Panc1 (cell line): Measurements from ENCODE around the gene TFAP2A. TPM values are rescaled to one million over a fixed set of nuclear protein-coding genes. Genes with fewer than 3 reads are reported as not detected.

ENCODE experiments used
- ATAC-seq: fragments of 200-7000 bp; cut with Tn5 transposase; 2 replicates; pipeline ENCODE4 v1.9.1; 2020; ENCODE audit warnings: mild to moderate bottlenecking, moderate library complexity
- BruUV-seq: library from RNA; stranded (reverse); fragments of 400-500 nt; replicated peaks from 2 replicates; lab custom pipeline; 2021; lab: Mats Ljungman, UMichigan
- CTCF ChIA-PET: fragments of 300-600 bp; sonication (Branson Sonifier 250); formaldehyde crosslinking; loops from one replicate; lab custom pipeline; 2022; ENCODE audit warnings: antibody characterized with exemption; lab: Charles Lee
- POLR2A ChIA-PET: fragments of 300-600 bp; sonication (Branson Sonifier 250); formaldehyde crosslinking; loops from one replicate; lab custom pipeline; 2022; ENCODE audit warnings: antibody characterized with exemption; lab: Charles Lee
- DNase-seq: peaks from one replicate; pipeline ENCODE4 v3.0.0-alpha.2; 2010; ENCODE audit warnings: low read depth, low spot score
- H3K27ac ChIP-seq: 2 replicates; pipeline ENCODE4 v1.5.1; 2011; ENCODE audit warnings: mild to moderate bottlenecking, low read length, inconsistent platforms
- H3K27me3 ChIP-seq: fragments of 200-500 bp; sonication (Bioruptor generic); 2 replicates; pipeline ENCODE4 v1.6.0; 2014; ENCODE audit warnings: low read length, inconsistent platforms; ENCODE audit not compliant: control insufficient read depth, insufficient read depth
- H3K36me3 ChIP-seq: fragments of 200-500 bp; sonication (Bioruptor generic); 2 replicates; pipeline ENCODE4 v1.5.1; 2014; ENCODE audit warnings: inconsistent platforms, mild to moderate bottlenecking, low read length, moderate library complexity; ENCODE audit not compliant: control insufficient read depth, insufficient read depth
- H3K4me1 ChIP-seq: 2 replicates; pipeline ENCODE4 v1.5.1; 2011; ENCODE audit warnings: inconsistent platforms, mild to moderate bottlenecking, low read length, moderate library complexity; ENCODE audit not compliant: control insufficient read depth, insufficient read depth
- H3K4me3 ChIP-seq, 2 experiments: 2 replicates each; pipeline ENCODE4 v1.5.1; 2011 to 2012; ENCODE audit warnings: low read depth in 2 of 2, low read length in 2 of 2, mild to moderate bottlenecking in 2 of 2, inconsistent platforms in 1 of 2, moderate library complexity in 1 of 2
- H3K9me3 ChIP-seq: fragments of 200-500 bp; sonication (Bioruptor generic); 2 replicates; pipeline ENCODE4 v1.5.1; 2014; ENCODE audit warnings: low read depth, mild to moderate bottlenecking, inconsistent platforms, low read length, moderate library complexity; ENCODE audit not compliant: control insufficient read depth, insufficient read depth
- POLR2AphosphoS5 ChIP-seq: IDR thresholded peaks from 2 replicates; pipeline ENCODE4 v1.6.1; 2012; ENCODE audit warnings: mild to moderate bottlenecking, low read depth, low read length, moderate library complexity
- SIN3A ChIP-seq: IDR thresholded peaks from 2 replicates; pipeline ENCODE4 v1.6.1; 2012; ENCODE audit warnings: low read depth, mild to moderate bottlenecking, low read length, moderate library complexity, borderline replicate concordance; ENCODE audit not compliant: insufficient read depth
- TCF7L2 ChIP-seq: IDR thresholded peaks from 2 replicates; pipeline ENCODE4 v1.6.1; 2011; ENCODE audit warnings: mild to moderate bottlenecking, low read depth, low read length, inconsistent platforms
- in situ Hi-C: cut with HindIII; loops from 2 replicates; pipeline ENCODE4 v1.10.0; 2016; ENCODE audit warnings: low sequenced_read_pairs, low pct_unique_long_range_greater_than_20kb
- intact Hi-C: fragments of 100-400 bp; cut with micrococcal nuclease; formaldehyde crosslinking; loops from one replicate; pipeline ENCODE4 v1.10.0; 2022; ENCODE audit not compliant: unreplicated experiment
- total RNA-seq: library from RNA; stranded (reverse); gene quantifications from one replicate; pipeline ENCODE4 v1.2.1, GENCODE V29; 2021; ENCODE audit not compliant: unreplicated experiment
- TF ChIP-seq, protein P1 (sequence below), 2 experiments: IDR thresholded peaks; 2 replicates each; pipeline ENCODE4 v1.6.1; 2011 to 2012; ENCODE audit warnings: low read depth in 2 of 2, control low read depth in 1 of 2, low read length in 1 of 2, mild to moderate bottlenecking in 1 of 2, moderate library complexity in 1 of 2; ENCODE audit not compliant: insufficient read depth in 1 of 2
- TF ChIP-seq, protein P2 (sequence below): fragments of 450-650 bp; IDR thresholded peaks from 2 replicates; pipeline ENCODE4 v1.5.1; 2017; ENCODE audit warnings: mild to moderate bottlenecking

The TFAP2A gene
- total RNA-seq, 1 experiment from 2014 or later: 83.9 TPM

DNA sequence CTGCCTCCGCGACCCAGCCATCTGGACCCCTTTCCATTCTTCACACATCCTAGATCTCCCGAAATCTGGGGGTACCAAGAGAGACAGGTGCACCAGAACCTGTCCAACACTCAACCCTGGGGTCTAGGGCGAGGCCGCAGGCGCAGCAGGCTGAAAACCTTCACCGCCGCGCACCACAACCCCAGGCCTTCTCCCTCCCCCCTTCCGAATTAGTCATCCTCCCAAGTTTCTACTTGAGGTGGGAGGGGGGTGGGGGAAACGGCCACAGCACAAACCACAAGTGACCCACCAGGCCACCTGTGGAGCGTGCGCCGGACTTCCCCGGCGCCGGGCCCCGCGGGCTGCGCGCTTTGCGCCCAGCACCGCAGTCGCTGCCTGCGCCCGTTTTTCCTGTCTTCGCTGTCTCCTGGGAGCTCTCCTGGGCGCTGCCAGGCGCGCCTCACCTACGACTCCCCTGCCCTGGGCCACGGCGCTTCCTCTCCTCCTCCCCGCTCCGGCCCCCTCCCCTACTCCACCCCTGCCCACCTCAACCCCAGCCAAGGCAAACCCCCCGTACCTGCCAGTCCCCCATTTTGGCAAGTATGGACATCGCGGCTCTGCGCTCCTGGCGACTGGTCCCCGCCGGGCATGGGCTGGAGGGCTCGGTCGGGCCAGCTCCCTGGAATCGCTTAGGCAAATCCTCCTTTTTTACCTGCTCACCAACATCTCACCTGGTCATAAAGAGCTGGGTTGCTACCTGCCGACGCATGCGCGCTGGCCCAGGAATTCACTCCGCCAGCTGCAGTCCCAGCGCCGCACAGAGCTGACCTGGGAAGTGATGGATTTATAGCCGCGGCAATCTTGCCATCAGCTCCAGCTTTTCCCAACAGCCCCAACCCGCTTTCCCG, 4.2 kb upstream of the TFAP2A start:
- BruUV-seq: no TSS peak
- ATAC-seq: peak; percentile 65
- Histone ChIP-seq H3K27me3 (no peaks in the 10 kb centered on the region), H3K4me1 (peaks cover 55% of the 10 kb centered on the region), H3K4me3 (peak overlapping the region; percentile 47 to 68), H3K27ac (peak overlapping the region; percentile 99), H3K9me3 (no peaks in the 10 kb centered on the region), H3K36me3 (no peaks in the 10 kb centered on the region)
- DNase-seq: no peak
- CTCF ChIA-PET: no interaction called here
- in situ Hi-C loops (no loop called here), intact Hi-C loops (no loop called here)
- TF ChIP-seq POLR2AphosphoS5 (peak; percentile 83), TCF7L2 (no peak), SIN3A (peak; percentile 72; the same call in 1 of the 2 replicates)
- POLR2A ChIA-PET: interaction anchor here (0.6 kb wide), 1 partner anchor 314 kb away, joined by 4 read pairs; no protein-coding TSS in a partner anchor

DNA sequence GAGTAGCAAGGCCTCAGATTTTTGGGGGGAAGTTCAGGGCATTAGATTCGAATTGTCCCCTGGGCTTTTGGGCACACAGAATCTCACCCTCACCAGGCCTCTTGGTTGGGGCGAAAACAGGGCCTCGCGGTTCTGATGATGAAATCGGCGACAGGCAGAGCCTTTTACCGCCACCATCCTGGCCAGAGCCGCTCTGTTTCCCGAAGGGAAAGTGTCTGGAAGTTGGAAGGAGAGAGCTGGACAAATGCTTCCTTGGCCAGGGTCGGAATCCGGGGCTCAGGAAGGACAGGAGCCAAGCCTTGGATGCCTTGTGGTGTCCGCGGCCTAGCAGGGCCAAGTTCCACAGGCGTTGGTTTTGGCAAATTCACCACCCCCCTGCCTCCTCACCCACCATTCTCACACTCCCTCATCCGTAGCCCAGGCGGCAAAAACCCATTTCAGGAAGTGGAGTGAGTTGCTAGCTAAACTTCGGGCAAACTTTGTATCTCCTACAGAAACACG, 3.5 kb upstream of the TFAP2A start:
- Histone ChIP-seq H3K4me3 (peak overlapping the region; percentile 47 to 68), H3K27me3 (no peaks in the 10 kb centered on the region), H3K36me3 (no peaks in the 10 kb centered on the region), H3K4me1 (peaks cover 48% of the 10 kb centered on the region), H3K27ac (peak overlapping the region; percentile 99), H3K9me3 (no peaks in the 10 kb centered on the region)
- in situ Hi-C loops: no loop called here
- ATAC-seq (no peak), DNase-seq (no peak)
- intact Hi-C loops: no loop called here
- no TSS peak for BruUV-seq
- ChIA-PET CTCF (interaction anchor here (0.6 kb wide), 1 partner anchor 21 kb away, joined by 3 read pairs; no protein-coding TSS in a partner anchor), POLR2A (no interaction called here)
- TF ChIP-seq, protein P1, sequence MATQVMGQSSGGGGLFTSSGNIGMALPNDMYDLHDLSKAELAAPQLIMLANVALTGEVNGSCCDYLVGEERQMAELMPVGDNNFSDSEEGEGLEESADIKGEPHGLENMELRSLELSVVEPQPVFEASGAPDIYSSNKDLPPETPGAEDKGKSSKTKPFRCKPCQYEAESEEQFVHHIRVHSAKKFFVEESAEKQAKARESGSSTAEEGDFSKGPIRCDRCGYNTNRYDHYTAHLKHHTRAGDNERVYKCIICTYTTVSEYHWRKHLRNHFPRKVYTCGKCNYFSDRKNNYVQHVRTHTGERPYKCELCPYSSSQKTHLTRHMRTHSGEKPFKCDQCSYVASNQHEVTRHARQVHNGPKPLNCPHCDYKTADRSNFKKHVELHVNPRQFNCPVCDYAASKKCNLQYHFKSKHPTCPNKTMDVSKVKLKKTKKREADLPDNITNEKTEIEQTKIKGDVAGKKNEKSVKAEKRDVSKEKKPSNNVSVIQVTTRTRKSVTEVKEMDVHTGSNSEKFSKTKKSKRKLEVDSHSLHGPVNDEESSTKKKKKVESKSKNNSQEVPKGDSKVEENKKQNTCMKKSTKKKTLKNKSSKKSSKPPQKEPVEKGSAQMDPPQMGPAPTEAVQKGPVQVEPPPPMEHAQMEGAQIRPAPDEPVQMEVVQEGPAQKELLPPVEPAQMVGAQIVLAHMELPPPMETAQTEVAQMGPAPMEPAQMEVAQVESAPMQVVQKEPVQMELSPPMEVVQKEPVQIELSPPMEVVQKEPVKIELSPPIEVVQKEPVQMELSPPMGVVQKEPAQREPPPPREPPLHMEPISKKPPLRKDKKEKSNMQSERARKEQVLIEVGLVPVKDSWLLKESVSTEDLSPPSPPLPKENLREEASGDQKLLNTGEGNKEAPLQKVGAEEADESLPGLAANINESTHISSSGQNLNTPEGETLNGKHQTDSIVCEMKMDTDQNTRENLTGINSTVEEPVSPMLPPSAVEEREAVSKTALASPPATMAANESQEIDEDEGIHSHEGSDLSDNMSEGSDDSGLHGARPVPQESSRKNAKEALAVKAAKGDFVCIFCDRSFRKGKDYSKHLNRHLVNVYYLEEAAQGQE (IDR thresholded peaks at IDR 0.05; ENCODE audit: insufficient read depth in 1 of 2, low read depth in 2 of 2, low read length in 1 of 2): no peak
- TF ChIP-seq TCF7L2 (no peak), POLR2AphosphoS5 (no peak), SIN3A (no peak)
- TF ChIP-seq, protein P2, sequence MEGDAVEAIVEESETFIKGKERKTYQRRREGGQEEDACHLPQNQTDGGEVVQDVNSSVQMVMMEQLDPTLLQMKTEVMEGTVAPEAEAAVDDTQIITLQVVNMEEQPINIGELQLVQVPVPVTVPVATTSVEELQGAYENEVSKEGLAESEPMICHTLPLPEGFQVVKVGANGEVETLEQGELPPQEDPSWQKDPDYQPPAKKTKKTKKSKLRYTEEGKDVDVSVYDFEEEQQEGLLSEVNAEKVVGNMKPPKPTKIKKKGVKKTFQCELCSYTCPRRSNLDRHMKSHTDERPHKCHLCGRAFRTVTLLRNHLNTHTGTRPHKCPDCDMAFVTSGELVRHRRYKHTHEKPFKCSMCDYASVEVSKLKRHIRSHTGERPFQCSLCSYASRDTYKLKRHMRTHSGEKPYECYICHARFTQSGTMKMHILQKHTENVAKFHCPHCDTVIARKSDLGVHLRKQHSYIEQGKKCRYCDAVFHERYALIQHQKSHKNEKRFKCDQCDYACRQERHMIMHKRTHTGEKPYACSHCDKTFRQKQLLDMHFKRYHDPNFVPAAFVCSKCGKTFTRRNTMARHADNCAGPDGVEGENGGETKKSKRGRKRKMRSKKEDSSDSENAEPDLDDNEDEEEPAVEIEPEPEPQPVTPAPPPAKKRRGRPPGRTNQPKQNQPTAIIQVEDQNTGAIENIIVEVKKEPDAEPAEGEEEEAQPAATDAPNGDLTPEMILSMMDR: no peak
